ENCODE results near the gene PRPSAP2.
"Not testable (repeated sequence)": the region's sequence is repeated elsewhere in the genome, so short reads cannot be mapped to it uniquely, and the experiment has no call there.

Gene PRPSAP2

DNA sequence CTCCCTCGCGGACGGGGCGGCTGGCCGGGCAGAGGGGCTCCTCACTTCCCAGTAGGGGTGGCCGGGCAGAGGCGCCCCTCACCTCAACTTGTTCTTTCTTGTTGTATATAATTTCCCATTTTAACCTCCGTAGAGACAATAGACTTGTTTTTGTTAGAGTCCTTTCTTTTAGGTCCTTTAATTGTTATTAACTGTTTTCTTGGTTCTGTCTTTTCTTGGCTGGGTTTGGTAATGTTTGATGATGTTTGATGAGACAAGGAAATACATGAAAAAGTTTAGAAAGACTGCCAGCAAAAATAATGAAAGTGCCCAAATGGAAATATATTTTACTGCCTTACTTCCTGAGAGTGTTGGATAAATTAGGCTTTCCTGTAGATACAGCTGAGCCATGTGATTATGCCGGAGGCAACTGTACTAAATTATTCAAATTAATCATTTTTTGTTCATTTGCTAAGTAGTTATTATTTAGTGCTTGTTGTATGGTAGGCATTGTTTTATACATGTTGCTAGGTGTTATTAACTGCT, 30.9 kb downstream of the PRPSAP2 start:
- no peak for DNase-seq (ENCODE audit: low read depth, low spot score)

DNA sequence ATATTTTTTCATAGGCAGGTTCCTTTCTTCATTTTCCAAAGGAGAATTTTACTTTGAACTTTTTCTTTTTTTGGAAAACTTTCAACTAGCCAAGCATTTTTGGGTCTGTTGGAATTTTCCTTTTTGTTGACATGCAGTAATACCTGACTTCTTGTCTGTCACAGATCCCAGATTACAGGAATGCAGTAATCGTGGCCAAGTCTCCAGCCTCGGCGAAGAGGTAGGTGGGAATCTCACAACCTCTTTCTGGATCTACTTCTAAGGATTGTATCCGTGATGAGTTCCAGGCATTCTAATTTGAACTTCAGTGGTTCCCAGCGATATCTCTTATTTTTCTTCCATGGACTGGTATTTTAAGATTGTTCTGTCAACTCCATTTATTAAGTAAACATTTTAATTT, 31.7 kb downstream of the PRPSAP2 start:
- DNase-seq (ENCODE audit: low read depth, low spot score), result peak; percentile 66

GRCh38 chr17:18891541-18891940, 33.6 kb downstream of the PRPSAP2 start:
- DNase-seq (ENCODE audit: low read depth, low spot score), result no peak

DNA sequence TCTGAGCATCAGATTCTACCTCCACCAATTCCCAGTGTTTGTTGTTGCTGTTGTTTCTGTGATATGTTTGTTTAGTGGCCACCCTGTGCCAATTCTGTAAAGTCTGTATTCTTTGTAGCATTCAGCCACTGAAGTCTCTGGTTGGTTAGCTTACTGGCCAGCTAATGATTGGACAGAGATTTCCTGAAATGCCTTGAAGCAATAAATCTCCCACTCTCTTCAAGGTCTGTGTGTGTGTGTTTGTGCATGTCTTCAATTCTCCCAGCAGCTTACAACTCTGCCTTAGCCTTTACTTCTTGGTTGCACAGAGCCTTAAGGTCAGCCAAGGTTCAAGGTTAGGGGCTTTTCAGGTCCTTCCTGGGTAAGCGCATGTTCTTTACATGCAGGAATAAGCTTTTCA, 38.2 kb downstream of the PRPSAP2 start:
- DNase-seq (ENCODE audit: low read depth, low spot score), result no peak

GRCh38 chr17:18896947-18897346, 39.0 kb downstream of the PRPSAP2 start:
- DNase-seq (ENCODE audit: low read depth, low spot score), result no peak

DNA sequence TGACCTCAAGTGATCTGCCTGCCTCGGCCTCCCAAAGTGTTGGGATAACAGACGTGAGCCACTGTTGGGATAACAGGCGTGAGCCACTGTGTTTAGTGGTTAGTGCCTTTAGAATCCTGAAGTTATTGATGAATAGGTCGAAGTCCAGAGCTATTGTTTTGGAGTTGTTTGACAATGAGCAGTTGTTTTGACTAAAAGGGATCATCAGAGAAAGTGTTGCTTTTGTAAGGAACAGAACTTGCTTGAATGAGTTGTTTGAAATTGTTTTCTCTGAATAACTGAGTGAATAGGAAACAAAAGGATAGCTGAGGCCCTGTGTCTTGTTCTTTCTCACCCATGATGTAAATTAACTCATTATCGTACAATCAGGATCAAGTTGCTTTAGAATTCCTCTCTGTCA, 46.6 kb downstream of the PRPSAP2 start:
- DNase-seq (ENCODE audit: low read depth, low spot score), result no peak

GRCh38 chr17:18905226-18905625, 47.3 kb downstream of the PRPSAP2 start:
- no peak for DNase-seq (ENCODE audit: low read depth, low spot score)

- DNase-seq (ENCODE audit: low read depth, low spot score), result no peak
Observed at GRCh38 chr17:18910326-18910725, 52.4 kb downstream of the PRPSAP2 start.

- no peak for DNase-seq (ENCODE audit: low read depth, low spot score)
Observed at GRCh38 chr17:18910881-18911280, 53.0 kb downstream of the PRPSAP2 start.

DNA sequence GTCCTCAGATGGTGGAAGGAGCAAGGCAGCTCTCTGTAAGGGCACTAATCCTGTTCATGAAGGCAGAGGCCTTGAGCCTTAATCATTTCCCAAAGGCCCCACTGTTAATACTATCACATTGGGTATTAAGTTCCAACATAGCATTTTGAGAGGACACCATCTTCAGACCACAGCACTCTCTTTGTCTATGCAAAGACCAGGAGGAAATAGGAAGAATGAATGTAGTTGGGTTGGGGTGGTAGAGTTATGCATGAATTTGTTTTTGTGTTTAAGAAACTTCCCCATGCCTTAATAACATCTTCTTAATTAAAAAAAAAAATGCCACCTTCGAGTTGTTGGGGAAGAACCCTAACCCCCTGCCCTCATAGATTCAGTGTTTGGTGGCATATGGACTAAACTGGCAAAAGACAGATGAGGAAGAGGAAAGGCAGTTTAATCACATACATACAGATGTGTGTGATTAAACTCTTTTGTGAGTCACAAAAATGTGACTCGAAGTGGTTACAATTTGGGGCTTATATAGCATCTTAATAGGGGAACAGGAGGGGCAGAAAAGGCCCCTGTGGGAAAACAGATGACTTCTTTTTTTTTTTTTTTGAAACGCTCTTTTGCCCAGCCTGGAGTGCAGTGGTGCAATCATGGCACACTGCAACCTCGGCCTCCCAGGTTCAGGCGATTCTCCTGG, 59.0 kb downstream of the PRPSAP2 start:
- DNase-seq (ENCODE audit: low read depth, low spot score), result no peak

DNA sequence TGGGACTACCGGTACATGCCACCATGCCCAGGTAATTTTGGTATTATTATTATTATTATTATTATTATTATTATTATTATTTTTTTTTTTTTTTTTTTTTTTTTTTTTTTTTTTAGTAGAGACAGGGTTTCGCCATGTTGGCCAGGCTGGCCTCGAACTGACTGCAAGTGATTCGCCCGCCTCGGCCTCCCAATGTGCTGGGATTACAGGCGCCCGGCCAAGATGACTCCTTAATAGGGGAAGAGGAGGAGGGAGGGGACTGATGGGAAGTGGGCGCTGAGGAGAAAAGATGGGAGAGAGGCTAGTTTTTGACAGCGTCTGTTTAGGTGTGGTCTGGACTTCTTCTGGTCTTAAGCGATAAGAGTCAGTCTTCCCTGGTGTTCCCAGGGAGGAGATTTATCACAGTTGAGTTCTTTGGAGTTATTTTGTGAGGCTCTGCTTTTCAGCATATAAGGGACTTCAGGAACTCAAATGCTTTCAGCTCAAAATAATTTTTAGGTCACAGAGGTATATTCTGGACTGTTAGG, 59.6 kb downstream of the PRPSAP2 start:
- no peak for DNase-seq (ENCODE audit: low read depth, low spot score)

- DNase-seq (ENCODE audit: low read depth, low spot score), result no peak
Observed at GRCh38 chr17:18919963-18920362, 62.0 kb downstream of the PRPSAP2 start.

GRCh38 chr17:18920911-18921441, 63.0 kb downstream of the PRPSAP2 start:
- DNase-seq (ENCODE audit: low read depth, low spot score), result peak; percentile 21

- DNase-seq (ENCODE audit: low read depth, low spot score), result no peak
Observed at GRCh38 chr17:18921485-18921884, 63.6 kb downstream of the PRPSAP2 start.

DNA sequence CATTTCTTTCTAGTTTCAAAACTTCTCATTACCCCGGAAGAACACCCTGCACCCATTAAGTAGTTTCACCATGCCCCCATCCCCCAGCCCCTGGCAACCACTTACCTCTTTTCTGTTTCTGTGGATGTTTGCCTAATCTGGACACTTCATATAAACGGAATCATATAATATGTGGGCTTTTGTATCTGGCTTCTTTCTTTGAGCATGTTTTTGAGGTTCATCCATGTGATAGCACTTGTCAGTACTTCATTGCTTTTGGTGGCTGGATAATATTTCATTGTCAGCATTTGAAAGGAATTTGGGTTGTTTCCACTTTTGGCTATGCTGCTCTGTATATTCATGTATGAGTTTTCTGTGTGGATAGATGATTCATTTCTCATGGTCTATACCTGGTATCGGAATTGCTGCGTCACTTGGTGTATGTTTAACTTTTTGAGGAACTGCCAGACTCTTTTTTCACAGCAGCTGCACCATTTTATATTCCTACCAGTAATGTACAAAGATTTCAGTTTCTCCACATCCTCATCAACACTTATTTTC, 64.1 kb downstream of the PRPSAP2 start:
- DNase-seq (ENCODE audit: low read depth, low spot score), result no peak

DNA sequence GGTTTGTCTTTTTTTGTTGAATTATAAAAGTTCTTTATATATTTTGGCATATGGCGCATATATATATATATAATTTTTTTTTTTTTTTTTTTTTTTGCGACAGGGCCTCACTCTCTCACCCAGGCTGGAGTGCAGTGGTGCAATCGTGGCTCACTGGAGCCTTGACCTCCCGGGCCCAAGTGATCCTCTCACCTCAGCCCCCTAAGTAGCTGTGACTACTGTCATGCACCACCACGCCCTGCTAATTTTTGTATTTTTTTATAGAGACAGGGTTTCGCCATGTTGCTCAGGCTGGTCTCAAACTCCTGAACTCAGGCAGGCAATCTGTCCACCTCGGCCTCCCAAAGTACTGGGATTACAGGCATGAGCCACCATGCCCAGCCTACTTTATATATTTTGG, 64.7 kb downstream of the PRPSAP2 start:
- not testable (repeated sequence) for DNase-seq (ENCODE audit: low read depth, low spot score)

GRCh38 chr17:18925187-18925586, 67.3 kb downstream of the PRPSAP2 start:
- DNase-seq (ENCODE audit: low read depth, low spot score), result no peak

- DNase-seq (ENCODE audit: low read depth, low spot score), result no peak
Observed at GRCh38 chr17:18928628-18929125, 70.7 kb downstream of the PRPSAP2 start.

DNA sequence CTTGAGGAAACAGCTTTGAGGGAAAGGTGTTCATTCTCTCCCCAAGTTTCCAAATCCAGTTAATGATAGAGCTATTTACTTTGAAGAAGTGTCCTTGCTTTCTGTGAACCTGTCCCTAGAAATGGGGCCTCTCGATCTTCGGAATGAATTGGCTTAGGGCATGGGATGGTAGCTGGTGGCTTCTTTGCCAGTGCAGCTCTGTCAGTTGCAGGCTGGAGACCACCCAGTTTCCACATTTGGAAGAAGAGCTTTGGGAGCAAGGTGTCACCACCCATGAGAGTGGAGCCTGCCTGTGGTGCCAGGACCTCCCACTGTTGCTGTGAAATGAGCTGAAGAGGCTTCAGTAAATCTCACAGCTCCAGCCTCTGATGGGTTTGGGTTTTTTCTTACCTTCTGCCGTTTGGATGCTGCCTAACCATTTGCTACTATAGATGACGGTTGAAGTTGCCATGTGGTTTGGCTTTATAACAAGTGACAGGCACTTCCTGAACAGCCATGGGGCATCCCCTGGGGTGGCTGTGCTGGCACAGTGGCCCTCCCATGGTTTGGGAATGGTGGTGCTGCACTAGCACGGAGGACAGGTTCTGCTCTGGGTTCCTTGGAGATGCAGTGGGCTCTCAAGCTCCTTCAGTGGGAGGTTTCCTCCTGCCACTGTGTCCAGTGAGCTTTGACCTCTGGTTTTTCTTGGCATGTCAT, 74.6 kb downstream of the PRPSAP2 start:
- DNase-seq (ENCODE audit: low read depth, low spot score), result no peak

- no peak for DNase-seq (ENCODE audit: low read depth, low spot score)
Observed at GRCh38 chr17:18933102-18934058, 75.4 kb downstream of the PRPSAP2 start.
